Upper lobe of left lung (tissue), 4 donors: ENCODE measurements around the gene ZHX3.

Source experiments
- CTCF ChIP-seq, 6 experiments: fragments of 450-650 bp in 4 of 6; fragments of 200-600 bp in 2 of 6; sonication (generic) in 2 of 6; IDR thresholded peaks; one replicate each; pipeline ENCODE4 v1.5.1; 2016 to 2019; ENCODE audit warnings: antibody characterized with exemption in 6 of 6
- POLR2A ChIP-seq, 4 donors: fragments of 450-650 bp; IDR thresholded peaks; one replicate each; pipeline ENCODE4 v1.5.1; 2016 to 2017; ENCODE audit warnings: antibody characterized with exemption in 4 of 4, mild to moderate bottlenecking in 2 of 4
- POLR2AphosphoS5 ChIP-seq, 2 donors: sonication (generic); formaldehyde crosslinking; IDR thresholded peaks; one replicate each; pipeline ENCODE4 v1.5.1; 2017; ENCODE audit warnings: antibody characterized with exemption in 2 of 2

GRCh38 chr20:41260734-41261220 lies 56.8 kb downstream of the ZHX3 start:
- TF ChIP-seq POLR2A (IDR thresholded peaks at IDR 0.05) (no peak), CTCF (IDR thresholded peaks at IDR 0.05) (no peak), POLR2AphosphoS5 (IDR thresholded peaks at IDR 0.05) (no peak)
